Measurements from ENCODE around the gene ANKS3. TPM values are rescaled to one million over a fixed set of nuclear protein-coding genes. Genes with fewer than 3 reads are reported as not detected.
A peak's percentile ranks its signal among the peaks of the same experiment; 100 is the strongest.

ANKS3 gene
- total RNA-seq, 4 donors from 2014 or later: 9.4 to 22.7 (median 11.5) TPM

DNA sequence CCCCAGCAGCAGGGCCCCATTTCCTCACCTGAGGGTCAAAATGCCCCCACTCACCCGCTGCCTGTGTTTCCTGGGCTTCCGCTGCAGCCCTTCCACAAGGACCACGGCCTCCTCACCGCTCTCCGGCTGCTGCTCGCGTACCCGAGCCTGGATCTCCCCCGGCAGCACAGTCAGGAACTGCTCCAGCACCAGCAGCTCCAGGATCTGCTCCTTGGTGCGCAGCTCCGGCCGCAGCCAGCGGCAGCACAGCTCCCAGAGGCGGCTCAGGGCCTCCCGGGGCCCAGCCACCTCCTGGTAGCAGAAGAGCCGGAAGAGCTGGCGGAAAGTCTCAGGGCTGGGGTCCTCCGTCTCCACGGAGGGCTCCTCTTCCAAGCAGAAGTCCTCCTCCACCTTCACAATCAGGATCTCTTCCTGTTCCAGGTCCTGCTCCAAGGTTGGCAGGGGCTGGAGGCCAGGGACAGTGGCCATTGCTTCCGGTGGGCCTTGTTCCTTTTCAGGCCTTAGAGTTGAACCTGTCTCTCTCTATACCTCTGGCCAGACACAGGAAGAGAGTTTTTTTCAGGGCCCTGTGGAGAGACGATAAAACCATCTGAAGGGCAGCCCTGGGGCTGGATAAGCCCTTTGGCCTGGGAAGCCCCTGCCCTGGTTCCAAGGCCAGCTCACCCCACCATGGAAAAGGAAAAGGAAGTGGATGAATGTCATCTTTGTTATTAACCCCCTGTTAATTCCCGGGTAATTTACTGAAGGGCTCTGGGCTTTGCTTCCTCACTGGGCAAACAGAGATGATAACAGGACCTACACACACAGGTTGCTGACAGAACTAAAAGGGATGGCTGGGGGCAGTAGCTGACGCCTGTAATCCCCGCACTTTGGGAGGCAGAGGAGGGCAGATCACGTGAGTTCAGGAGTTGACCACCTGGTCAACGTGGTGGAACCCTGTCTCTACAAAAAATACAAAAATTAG lies 31.7 kb upstream of the ANKS3 start:
- DNase-seq: no peak
- TF ChIP-seq, protein P1, sequence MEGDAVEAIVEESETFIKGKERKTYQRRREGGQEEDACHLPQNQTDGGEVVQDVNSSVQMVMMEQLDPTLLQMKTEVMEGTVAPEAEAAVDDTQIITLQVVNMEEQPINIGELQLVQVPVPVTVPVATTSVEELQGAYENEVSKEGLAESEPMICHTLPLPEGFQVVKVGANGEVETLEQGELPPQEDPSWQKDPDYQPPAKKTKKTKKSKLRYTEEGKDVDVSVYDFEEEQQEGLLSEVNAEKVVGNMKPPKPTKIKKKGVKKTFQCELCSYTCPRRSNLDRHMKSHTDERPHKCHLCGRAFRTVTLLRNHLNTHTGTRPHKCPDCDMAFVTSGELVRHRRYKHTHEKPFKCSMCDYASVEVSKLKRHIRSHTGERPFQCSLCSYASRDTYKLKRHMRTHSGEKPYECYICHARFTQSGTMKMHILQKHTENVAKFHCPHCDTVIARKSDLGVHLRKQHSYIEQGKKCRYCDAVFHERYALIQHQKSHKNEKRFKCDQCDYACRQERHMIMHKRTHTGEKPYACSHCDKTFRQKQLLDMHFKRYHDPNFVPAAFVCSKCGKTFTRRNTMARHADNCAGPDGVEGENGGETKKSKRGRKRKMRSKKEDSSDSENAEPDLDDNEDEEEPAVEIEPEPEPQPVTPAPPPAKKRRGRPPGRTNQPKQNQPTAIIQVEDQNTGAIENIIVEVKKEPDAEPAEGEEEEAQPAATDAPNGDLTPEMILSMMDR (IDR thresholded peaks at IDR 0.05): no peak
- TF ChIP-seq POLR2A (IDR thresholded peaks at IDR 0.05): no peak
- Histone ChIP-seq H3K4me1 (peaks cover 24 to 64% (median 25%) of the 10 kb centered on the region in 3 donors), H3K36me3 (peaks cover 13 to 48% (median 17%) of the 10 kb centered on the region in 3 donors), H3K4me3 (peak overlapping the region; percentile 74 to 97 (median 94)), H3K9me3 (no peaks in the 10 kb centered on the region), H3K27me3 (no peaks in the 10 kb centered on the region), H3K27ac (peak overlapping the region in 3 of 4 donors; percentile 89 to 96 (median 90))
- WGBS, 2 donors: 66 to 70% methylated on average over 14 to 17 of the region's 26 CpGs
- intact Hi-C loops (cut with DNase I): no loop called here

DNA sequence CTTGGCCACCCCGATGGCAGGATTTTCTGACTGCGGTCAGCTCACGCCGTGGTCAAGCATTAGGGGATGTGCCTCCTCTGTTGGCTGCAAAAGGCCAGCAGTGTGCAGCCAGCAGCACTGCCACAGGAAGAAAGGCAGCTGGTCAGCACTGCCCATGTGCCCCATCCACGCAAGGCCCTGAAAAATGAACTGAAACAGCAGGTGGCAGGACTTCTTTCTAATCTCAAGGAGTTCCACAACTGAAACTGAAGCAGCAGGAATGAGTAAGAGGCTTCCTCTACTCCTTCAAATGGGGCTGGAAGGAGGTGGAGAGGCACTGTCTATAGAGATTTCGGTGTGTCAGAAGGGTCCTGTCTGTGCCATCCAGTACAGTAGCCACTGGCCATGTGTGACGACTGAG lies 29.7 kb upstream of the ANKS3 start:
- Histone ChIP-seq H3K4me3 (no peak overlapping the region), H3K36me3 (peaks cover 22 to 68% (median 34%) of the 10 kb centered on the region in 3 donors), H3K9me3 (no peaks in the 10 kb centered on the region), H3K27me3 (no peaks in the 10 kb centered on the region), H3K4me1 (peaks cover 21 to 58% (median 25%) of the 10 kb centered on the region in 3 donors), H3K27ac (no peak overlapping the region)
- intact Hi-C loops (cut with DNase I): no loop called here
- no peak for TF ChIP-seq POLR2A (IDR thresholded peaks at IDR 0.05)
- TF ChIP-seq, protein P1 (IDR thresholded peaks at IDR 0.05): no peak
- DNase-seq: no peak
- WGBS, 2 donors: 83 to 86% methylated on average over 2 to 4 of the region's 7 CpGs

DNA sequence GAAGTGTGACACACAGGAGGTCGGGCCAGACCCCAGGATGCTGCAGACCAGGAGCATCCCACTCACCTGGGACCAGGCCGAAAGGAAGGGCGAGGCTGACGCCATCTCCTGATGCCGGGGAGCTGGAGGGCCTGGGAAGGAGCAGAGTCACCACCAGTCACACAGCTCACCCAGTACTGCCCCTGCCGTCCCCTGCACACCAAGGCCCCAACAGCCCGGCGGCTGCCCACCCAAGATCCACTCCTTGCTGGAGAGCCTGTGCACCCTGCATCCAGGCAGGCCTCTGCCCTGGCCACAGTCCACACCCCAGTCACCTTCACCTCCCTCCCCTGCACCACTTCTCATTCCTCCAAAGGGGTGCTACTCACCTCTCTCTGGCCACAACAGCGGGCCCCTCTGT lies 28.1 kb upstream of the ANKS3 start:
- Histone ChIP-seq H3K36me3 (peaks cover 31 to 84% (median 34%) of the 10 kb centered on the region in 3 donors), H3K4me1 (peaks cover 12 to 43% (median 13%) of the 10 kb centered on the region in 3 donors), H3K27me3 (no peaks in the 10 kb centered on the region), H3K27ac (no peak overlapping the region), H3K9me3 (no peaks in the 10 kb centered on the region), H3K4me3 (no peak overlapping the region)
- intact Hi-C loops (cut with DNase I): no loop called here
- TF ChIP-seq POLR2A (IDR thresholded peaks at IDR 0.05): no peak
- TF ChIP-seq, protein P1 (IDR thresholded peaks at IDR 0.05): no peak
- DNase-seq: no peak
- WGBS, 2 donors: 40 to 98% methylated on average over 1 to 6 of the region's 9 CpGs

DNA sequence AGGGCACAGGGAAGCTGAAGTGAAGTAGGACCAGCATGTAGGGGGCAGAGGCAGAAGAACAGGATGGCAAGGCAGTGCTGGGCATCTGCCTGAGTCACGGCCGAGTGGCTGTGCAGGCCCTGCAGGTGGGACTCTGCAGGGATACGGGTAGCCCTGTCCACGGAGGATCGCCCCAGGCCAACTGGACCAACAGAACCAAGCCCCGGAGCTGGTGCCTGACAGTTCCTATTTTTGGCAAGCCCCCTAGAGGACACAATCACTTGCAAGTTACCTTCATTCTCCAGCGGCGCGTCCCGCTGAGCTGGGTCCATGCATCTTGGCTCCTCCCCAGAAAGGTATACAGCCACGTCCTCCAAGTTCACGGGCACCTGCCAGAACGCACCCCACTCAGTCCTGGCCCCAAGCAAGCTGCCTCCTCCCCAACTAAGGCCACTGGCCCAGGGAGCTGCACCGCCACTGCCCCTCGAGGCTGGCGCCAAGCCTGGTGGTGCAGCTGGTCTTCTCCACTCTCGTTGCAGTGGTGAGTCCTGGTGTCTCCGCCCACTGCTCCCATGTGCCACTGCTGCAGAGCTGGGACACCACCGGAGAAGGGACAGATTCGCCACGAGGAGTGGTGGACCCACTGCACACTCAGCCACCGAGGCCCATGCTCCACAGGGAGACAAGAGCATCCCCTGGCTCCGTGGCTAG lies 26.3 kb upstream of the ANKS3 start:
- H3K27ac ChIP-seq: no peak overlapping the region

More for the DNA sequence above, 26.3 kb upstream of the ANKS3 start:
- H3K36me3 ChIP-seq: peaks cover 31 to 99% (median 34%) of the 10 kb centered on the region in 3 donors
- no peak overlapping the region for H3K4me3 ChIP-seq
- DNase-seq: no peak
- peaks cover under 1 to 29% (median 2%) of the 10 kb centered on the region in 3 donors for H3K4me1 ChIP-seq
- intact Hi-C loops (cut with DNase I): no loop called here
- WGBS, 2 donors: 80 to 86% methylated on average over 1 to 4 of the region's 23 CpGs
- H3K27me3 ChIP-seq: no peaks in the 10 kb centered on the region
- H3K9me3 ChIP-seq: no peaks in the 10 kb centered on the region
- TF ChIP-seq POLR2A (IDR thresholded peaks at IDR 0.05): no peak
- TF ChIP-seq, protein P1 (IDR thresholded peaks at IDR 0.05): no peak
